HG03064 (cell line): ENCODE results near the gene SH2D3C.
"Not testable (repeated sequence)": the region's sequence is repeated elsewhere in the genome, so short reads cannot be mapped to it uniquely, and the experiment has no call there.

Experiments used
- ATAC-seq: cut with Tn5 transposase; IDR thresholded peaks from one replicate; pipeline ENCODE4 v1.9.1; 2021; ENCODE audit warnings: low read depth; ENCODE audit not compliant: unreplicated experiment

SH2D3C gene

DNA sequence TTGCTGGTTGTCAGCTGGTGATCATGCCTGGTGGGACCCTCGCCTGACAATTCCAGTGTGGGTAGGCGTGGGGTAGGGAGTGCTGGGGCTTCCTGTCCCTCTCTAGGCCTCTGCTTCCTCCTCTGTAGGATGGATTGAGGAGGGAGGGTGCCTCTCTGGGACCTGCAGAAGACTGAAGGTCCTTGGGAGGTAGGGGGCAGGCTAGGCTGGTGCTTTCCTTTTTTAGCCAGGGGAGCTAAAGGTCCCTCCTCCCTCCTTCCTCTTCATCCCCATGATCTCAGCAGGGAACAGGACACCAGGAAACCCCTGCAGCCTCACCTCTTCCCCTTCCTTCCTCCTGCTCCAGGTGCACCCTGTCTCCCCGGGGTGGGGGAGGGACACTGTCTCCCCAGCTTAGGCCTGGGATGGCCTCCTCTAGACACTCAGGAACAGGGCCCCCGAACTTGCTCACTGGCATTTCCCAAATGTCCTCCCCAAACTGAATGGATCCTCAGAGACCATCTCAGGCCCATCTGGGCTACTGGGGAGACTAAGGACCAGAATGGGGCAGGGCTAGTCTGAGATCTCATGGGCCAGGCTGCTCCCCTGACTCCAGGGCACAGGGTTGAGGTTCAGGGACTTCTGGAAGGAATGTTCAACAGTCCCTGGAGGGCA, 8.4 kb downstream of the SH2D3C start:
- ATAC-seq: no peak

DNA sequence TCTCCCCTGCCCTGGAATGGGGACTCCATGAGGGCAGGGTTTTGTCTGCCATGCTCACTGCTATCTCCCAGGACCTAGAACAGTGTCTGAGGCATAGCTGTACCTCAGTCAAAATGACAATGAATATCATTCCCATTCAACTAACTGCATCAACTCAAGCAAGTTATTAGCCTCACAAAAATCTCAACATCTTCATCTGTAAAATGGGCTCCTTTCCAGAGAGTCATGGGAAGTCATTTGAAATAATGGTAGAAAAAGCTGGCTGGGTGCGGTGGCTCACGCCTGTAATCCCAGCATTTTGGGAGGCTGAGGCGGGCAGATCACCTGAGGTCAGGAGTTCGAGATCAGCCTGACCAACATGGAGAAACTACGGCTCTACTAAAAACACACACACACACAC, 9.4 kb downstream of the SH2D3C start:
- ATAC-seq: no peak

DNA sequence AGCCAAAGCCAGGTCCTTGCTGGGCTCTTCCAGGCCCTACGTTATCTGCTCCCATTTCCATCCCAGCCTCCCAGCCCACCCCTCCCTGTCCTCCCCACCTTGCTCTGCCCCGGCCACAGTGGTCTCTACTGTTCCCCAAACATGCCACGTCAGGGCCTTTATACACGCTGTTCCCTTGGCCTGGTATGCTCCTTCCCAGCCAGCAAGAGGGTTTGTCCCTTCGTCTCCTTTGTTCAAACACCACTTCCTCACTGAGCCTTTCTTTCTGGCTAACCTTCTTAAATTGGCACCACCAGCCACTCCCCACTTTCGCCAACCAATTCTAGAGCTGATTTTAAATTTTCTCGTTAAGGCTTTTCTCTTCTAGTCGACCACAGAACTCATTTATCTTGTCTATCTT, 9.8 kb downstream of the SH2D3C start:
- ATAC-seq: no peak

GRCh38 chr9:127767909-127768331, 10.5 kb downstream of the SH2D3C start:
- ATAC-seq: no peak

- ATAC-seq: no peak
These were observed 11.1 kb downstream of the SH2D3C start for GRCh38 chr9:127767410-127767809.

DNA sequence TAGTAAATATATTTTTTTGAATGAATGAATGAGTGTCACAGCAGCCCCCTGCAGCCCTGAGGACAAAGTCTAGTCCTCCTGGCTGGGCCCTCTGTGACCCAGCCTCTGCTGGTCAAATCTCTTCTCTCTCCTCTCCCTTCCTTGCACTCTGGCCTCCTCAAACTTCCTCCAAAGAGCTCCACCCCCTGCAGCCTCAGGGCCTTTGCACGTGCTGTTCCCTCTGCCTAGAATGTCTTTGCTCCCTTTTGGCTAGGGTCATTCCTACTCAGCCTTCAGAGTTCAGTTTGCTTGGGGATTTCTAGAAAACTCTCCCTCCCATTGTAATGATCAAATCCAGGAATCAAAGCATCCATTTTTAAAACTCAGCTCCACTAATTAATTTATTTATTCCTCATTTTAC, 13.0 kb downstream of the SH2D3C start:
- no peak for ATAC-seq

DNA sequence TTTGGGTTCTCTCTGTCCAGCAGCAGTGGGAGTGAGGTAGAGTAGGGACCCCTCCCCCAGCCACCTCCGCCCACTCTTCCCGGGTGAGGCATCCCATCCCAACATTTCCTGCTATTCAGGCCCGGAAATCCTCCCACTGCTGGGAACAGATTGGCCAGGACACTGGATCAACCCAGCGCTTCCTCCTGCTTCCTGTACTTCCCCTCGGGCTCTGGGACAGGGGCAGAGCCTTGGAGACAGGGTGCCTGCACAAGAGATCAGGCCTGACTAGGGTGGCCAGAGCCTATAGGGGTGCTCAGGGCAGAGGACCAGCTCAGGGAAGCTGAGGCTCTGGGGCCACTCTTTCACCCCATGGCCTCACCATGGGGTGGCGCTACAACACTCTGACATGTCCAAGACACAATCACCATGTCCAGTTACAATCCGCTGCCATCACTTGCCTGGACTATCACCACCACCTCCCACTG, 14.5 kb downstream of the SH2D3C start:
- no peak for ATAC-seq

DNA sequence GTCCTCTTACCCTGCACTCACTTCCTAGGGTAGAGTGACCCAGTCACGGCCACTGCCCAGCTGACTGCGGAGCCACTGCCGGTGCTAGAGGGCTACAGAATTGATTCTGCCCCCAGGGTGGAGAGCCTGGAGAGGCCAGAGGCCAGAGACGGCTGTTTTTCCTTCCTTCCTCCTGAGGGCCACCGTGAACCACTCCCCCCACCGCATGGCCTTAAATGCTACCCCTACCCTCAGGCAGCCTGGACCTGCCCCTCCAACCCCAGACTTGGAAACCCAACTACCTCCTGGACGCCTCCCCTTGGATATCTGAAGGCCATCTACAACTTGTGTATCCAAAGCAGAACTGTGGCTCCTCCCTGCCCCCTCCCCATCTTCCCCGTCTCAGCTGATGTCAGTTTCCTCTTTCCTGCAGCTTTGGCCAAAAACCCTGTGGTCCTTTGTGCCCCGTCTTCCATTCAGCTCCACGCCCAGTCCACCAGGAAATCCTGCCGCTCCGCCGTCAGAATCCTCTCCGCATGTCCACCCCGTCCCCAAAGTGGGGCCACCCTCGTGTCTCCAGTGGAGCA, 16.3 kb downstream of the SH2D3C start:
- ATAC-seq: no peak

GRCh38 chr9:127761491-127761956, 16.9 kb downstream of the SH2D3C start:
- ATAC-seq: no peak

DNA sequence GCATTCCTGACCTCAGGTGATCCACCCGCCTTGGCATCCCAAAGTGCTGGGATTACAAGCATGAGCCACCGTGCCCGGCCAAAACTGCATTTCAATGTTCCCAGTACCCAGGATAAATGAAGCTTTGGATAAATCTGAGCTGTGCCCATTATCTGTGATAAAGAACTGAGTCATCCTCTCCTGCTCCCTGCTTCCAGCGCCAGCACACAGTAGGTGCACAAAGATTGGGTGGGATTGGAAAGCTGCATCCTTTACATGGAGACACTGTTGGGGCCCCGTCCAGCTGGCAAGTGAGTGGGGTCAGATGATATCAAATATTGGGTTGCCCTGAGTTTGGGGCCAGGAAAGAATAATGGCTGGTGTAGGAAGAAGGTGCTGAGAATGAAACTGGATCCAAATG, 17.4 kb downstream of the SH2D3C start:
- ATAC-seq: no peak

GRCh38 chr9:127758843-127759242, 19.6 kb downstream of the SH2D3C start:
- no peak for ATAC-seq

DNA sequence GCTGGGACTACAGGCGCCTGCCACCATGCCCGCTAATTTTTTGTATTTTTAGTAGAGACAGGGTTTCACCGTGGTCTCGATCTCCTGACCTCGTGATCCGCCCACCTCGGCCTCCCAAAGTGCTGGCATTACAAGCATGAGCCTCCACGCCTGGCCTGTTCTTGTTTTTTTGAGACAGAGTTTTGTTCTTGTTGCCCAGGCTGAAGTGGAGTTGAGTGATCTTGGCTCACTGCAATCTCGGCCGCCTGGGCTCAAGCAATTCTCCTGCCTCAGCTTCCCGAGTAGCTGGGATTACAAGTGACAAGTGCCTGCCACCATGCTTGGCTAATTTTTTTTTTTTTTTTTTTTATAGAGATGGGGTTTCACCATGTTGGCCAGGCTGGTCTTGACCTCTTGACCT, 21.7 kb downstream of the SH2D3C start:
- not testable (repeated sequence) for ATAC-seq

- ATAC-seq: no peak
These were observed 22.2 kb downstream of the SH2D3C start for GRCh38 chr9:127756233-127756632.

DNA sequence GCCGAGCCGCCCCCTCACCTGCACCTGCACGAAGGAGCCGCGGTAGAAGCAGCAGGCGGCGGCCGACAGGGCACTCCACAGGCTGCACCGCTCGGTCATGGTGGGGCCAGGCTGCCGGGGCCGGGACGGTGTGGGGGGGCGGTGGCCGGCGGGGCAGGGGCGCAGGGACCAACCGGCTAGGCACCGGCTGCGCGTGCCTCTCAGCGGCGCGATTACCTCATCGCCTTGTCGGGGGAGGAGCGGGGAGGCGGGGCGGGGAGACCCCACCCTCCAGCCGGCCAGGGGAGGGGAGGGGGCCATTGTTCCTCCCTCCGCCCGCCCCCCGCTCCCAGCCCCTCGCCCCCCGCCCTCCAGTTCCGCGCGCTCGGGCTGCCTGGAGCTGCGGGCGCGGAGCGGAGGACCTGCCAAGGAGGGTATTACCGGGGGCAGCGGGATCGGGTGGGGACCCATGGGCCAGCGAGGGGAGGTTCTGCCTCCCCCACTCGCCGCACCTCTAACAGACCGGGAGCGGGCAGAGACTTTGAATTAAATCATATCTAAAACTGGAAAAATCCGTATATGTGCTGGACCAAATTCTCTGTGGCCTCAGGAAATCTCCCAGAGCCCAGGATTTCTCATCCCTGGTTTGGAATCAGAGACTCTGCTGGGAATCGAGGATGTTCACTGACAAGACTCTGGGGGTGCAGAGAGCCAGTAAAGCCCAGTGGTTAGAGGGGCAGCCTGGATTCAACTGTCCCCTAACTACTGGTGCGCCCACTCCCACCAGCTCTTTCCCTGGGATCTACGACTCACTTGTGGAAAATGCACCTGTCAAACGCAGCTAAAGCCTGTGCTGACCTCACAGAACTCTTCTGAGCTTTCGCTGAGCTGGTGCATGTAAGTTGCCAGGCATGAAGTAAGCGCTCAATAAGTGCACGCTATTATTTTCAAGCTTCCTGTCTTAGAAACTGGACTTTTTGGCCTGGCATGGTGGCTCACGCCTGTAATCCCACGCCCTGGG, 23.1 kb downstream of the SH2D3C start:
- ATAC-seq: no peak

DNA sequence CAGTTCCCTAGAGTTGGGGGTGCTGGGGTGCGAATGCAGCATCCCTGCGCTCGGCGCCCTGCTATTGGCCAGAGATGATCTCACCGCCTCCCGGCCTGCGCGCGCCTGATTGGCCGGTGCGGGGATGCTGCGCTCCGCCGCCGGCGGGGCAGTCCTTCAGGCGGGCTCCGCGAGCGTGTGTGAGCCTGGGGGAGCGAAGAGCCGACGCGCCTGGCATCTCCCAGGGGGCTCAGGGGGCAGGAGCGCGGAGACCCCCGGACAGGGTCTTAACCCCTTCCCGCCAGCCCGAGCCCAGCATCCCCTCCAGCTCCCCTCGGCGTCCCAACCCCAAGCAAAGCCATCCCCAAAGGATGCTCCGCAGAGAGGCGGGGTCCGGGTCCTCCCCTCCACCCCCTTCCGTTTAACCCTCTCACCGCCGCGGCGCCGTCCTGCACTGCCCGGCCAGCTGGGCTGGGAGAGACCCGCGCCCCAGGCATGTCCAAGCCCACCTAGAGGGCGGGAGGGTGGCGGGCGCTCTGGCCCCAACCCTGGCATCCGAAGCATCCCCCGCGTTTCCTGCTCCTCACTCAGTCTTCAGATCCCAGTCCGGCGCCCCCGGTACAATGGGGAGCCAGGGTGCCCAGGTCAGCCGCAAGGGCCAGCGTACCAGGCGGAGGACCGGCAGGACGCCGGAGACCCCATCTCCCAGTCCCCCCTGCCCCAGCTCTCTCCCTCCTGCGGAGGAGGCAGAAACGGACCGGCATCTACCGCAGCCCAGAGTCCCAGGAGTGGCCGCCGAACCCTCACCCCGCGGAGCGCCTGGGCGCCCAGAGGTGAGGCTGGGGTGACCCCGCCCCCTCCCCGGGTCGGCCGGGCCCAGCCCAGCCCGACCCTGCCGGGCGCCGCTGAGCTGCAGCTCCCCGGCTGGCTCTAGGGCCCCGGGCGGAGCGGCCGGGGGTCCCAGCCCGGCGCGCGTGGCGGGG, 24.1 kb downstream of the SH2D3C start:
- ATAC-seq: no peak

GRCh38 chr9:127753622-127754021, 24.8 kb downstream of the SH2D3C start:
- no peak for ATAC-seq

DNA sequence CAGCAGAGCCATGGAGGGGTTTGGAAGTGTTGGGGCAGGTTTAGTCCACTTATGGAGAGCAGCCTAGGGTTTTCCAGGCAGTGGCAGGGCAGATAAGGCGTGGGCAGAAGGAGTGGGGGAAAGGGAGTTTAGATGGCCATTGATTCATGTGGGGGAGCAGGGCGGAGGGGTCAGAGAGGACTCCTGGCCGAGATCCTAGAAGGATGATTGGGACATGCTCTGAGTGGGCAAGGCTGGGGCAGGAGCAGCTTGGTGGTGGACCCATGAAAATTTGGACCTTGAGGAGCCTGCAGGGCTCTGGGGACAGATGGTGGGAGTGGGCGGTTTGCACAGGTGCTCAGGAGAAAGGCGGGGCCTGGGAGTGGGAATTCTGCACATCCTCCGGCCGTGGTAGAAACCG, 25.3 kb downstream of the SH2D3C start:
- no peak for ATAC-seq

- no peak for ATAC-seq
These were observed 27.0 kb downstream of the SH2D3C start for GRCh38 chr9:127751269-127752054.

GRCh38 chr9:127749090-127749787, 29.2 kb downstream of the SH2D3C start:
- no peak for ATAC-seq
